Activated CD4-positive, alpha-beta T cell treated with anti-CD3 and anti-CD28 coated beads, Interleukin-2, amount 50 U/mL, for 48 hours (primary cell): Measurements from ENCODE around the gene USP20.

Experiments used
- DNase-seq, 2 experiments: peaks; one replicate each; pipeline ENCODE4 v3.0.0-alpha.2; 2020

Gene USP20

GRCh38 chr9:129894120-129894823, 59.0 kb downstream of the USP20 start:
- DNase-seq = peak in 1 of 2 experiments; percentile 24

GRCh38 chr9:129895376-129896268, 60.4 kb downstream of the USP20 start:
- DNase-seq = no peak

GRCh38 chr9:129897263-129897662, 62.0 kb downstream of the USP20 start:
- DNase-seq = no peak

- DNase-seq = no peak
Measured at GRCh38 chr9:129898185-129898584, 62.9 kb downstream of the USP20 start.

GRCh38 chr9:129899620-129900019, 64.4 kb downstream of the USP20 start:
- DNase-seq = no peak

- DNase-seq = no peak
Measured at GRCh38 chr9:129900263-129901027, 65.2 kb downstream of the USP20 start.

- DNase-seq = no peak
Measured at GRCh38 chr9:129901993-129902739, 66.9 kb downstream of the USP20 start.

GRCh38 chr9:129902740-129903134, 67.5 kb downstream of the USP20 start:
- DNase-seq = no peak

- no peak for DNase-seq
Measured at GRCh38 chr9:129904734-129905133, 69.5 kb downstream of the USP20 start.

- DNase-seq = no peak
Measured at GRCh38 chr9:129906298-129906697, 71.0 kb downstream of the USP20 start.

- DNase-seq = no peak
Measured at GRCh38 chr9:129907201-129907600, 71.9 kb downstream of the USP20 start.

GRCh38 chr9:129908906-129909305, 73.6 kb downstream of the USP20 start:
- no peak for DNase-seq

GRCh38 chr9:129909851-129910250, 74.6 kb downstream of the USP20 start:
- no peak for DNase-seq

- DNase-seq = no peak
Measured at GRCh38 chr9:129910628-129911567, 75.6 kb downstream of the USP20 start.

- no peak for DNase-seq
Measured at GRCh38 chr9:129914051-129914450, 78.8 kb downstream of the USP20 start.

GRCh38 chr9:129916707-129917106, 81.4 kb downstream of the USP20 start:
- no peak for DNase-seq

GRCh38 chr9:129918296-129918950, 83.2 kb downstream of the USP20 start:
- no peak for DNase-seq

GRCh38 chr9:129919277-129919676, 84.0 kb downstream of the USP20 start:
- DNase-seq = no peak

GRCh38 chr9:129919841-129920240, 84.6 kb downstream of the USP20 start:
- no peak for DNase-seq

GRCh38 chr9:129921905-129922304, 86.6 kb downstream of the USP20 start:
- no peak for DNase-seq

- no peak for DNase-seq
Measured at GRCh38 chr9:129923589-129923988, 88.3 kb downstream of the USP20 start.
